H1 (cell line): ENCODE measurements around the gene ZRANB2.

Experiments used
- BCL11A ChIP-seq, 2 experiments: IDR thresholded peaks; one replicate each; pipeline ENCODE4 v1.6.1; 2011; ENCODE audit warnings: low read depth in 2 of 2, low read length in 2 of 2, mild to moderate bottlenecking in 2 of 2
- CREB1 ChIP-seq: IDR thresholded peaks from 2 replicates; pipeline ENCODE4 v1.6.1; 2012; ENCODE audit warnings: inconsistent platforms
- CTCF ChIP-seq, 3 experiments: IDR thresholded peaks; 1 replicate in 2 of 3; 2 replicates in 1 of 3; pipeline versions ENCODE4 v1.5.1 to v1.6.1; 2011; ENCODE audit warnings: low read length in 3 of 3, mild to moderate bottlenecking in 3 of 3, inconsistent platforms in 2 of 3, low read depth in 1 of 3, moderate library complexity in 1 of 3; ENCODE audit not compliant: insufficient read depth in 1 of 3; ENCODE audit errors: control extremely low read depth in 1 of 3
- EP300 ChIP-seq, 2 experiments: IDR thresholded peaks; 1 replicate in 1 of 2; 2 replicates in 1 of 2; pipeline ENCODE4 v1.6.1; 2011 to 2012; ENCODE audit warnings: low read depth in 2 of 2, low read length in 2 of 2, mild to moderate bottlenecking in 2 of 2, borderline replicate concordance in 1 of 2, inconsistent platforms in 1 of 2, moderate library complexity in 1 of 2
- GTF2F1 ChIP-seq: IDR thresholded peaks from 2 replicates; pipeline ENCODE4 v1.6.1; 2012; ENCODE audit warnings: low read depth, low read length, improper control_type of control experiment, borderline replicate concordance
- POLR2A ChIP-seq, 2 experiments: IDR thresholded peaks; 1 replicate in 1 of 2; 2 replicates in 1 of 2; pipeline ENCODE4 v1.6.1; 2011; ENCODE audit warnings: low read depth in 2 of 2, low read length in 2 of 2, mild to moderate bottlenecking in 2 of 2; ENCODE audit errors: control extremely low read depth in 1 of 2
- RFX5 ChIP-seq: IDR thresholded peaks from 2 replicates; pipeline ENCODE4 v1.6.1; 2011; ENCODE audit warnings: low read depth, low read length, improper control_type of control experiment, borderline replicate concordance
- RNF2 ChIP-seq: fragments of 200-900, 300-1000 bp; sonication (generic); IDR thresholded peaks from 2 replicates; pipeline ENCODE4 v1.7.1; 2016; ENCODE audit warnings: borderline replicate concordance, low read depth, mild to moderate bottlenecking, antibody characterized with exemption, low read length; ENCODE audit not compliant: poor library complexity, severe bottlenecking; ENCODE audit errors: missing control alignments
- SIRT6 ChIP-seq: IDR thresholded peaks from one replicate; pipeline ENCODE4 v1.7.1; 2012; ENCODE audit warnings: low read length, inconsistent platforms
- SRF ChIP-seq: IDR thresholded peaks from 2 replicates; pipeline ENCODE4 v1.6.1; 2011; ENCODE audit warnings: mild to moderate bottlenecking, low read depth, low read length, moderate library complexity
- ZNF274 ChIP-seq: IDR thresholded peaks from 2 replicates; pipeline ENCODE4 v1.7.0; 2012; ENCODE audit warnings: low read length, borderline replicate concordance; ENCODE audit errors: extremely low read depth

- TF ChIP-seq POLR2A (IDR thresholded peaks at IDR 0.05; ENCODE audit: control extremely low read depth in 1 of 2, low read depth in 2 of 2, low read length in 2 of 2) (no peak), CTCF (IDR thresholded peaks at IDR 0.05; ENCODE audit: control extremely low read depth in 1 of 3, insufficient read depth in 1 of 3, low read depth in 1 of 3, low read length in 3 of 3) (no peak), EP300 (IDR thresholded peaks at IDR 0.05; ENCODE audit: borderline replicate concordance in 1 of 2, low read depth in 2 of 2, low read length in 2 of 2) (no peak), SIRT6 (no peak), CREB1 (no peak), GTF2F1 (no peak), ZNF274 (no peak), BCL11A (IDR thresholded peaks at IDR 0.05; ENCODE audit: low read depth in 2 of 2, low read length in 2 of 2) (no peak), SRF (no peak), RFX5 (no peak), RNF2 (no peak)
Observed at GRCh38 chr1:71072273-71072672, 8.6 kb downstream of the ZRANB2 start.
